NCI-H345 treated with DMSO at 0.1 percent for 48 hours (cell line): ENCODE data around the gene GOLGA8H.
"Not testable (repeated sequence)": the region's sequence is repeated elsewhere in the genome, so short reads cannot be mapped to it uniquely, and the experiment has no call there.

Source experiments
- DNase-seq: peaks from one replicate; lab custom pipeline; 2025; ENCODE audit not compliant: unreplicated experiment; lab: John Stamatoyannopoulos, UW

Gene GOLGA8H

GRCh38 chr15:30603796-30604195, at the start of gene GOLGA8H:
Gene GOLGA8H, plus strand, starts transcription at chr15:30604028. Its CDS starts 98 bp downstream, at chr15:30604126.
- DNase-seq: not testable (repeated sequence)

- DNase-seq: not testable (repeated sequence)
Measured at GRCh38 chr15:30566949-30567348, 36.9 kb upstream of the GOLGA8H start.

GRCh38 chr15:30573012-30573491, 30.8 kb upstream of the GOLGA8H start:
- not testable (repeated sequence) for DNase-seq

- DNase-seq: not testable (repeated sequence)
Measured at GRCh38 chr15:30579394-30579970, 24.3 kb upstream of the GOLGA8H start.

- DNase-seq: not testable (repeated sequence)
Measured at GRCh38 chr15:30580716-30581115, 23.1 kb upstream of the GOLGA8H start.

- DNase-seq: not testable (repeated sequence)
Measured at GRCh38 chr15:30598953-30599352, 4.9 kb upstream of the GOLGA8H start.

- DNase-seq: not testable (repeated sequence)
Measured at GRCh38 chr15:30612271-30612670, 8.4 kb downstream of the GOLGA8H start.

- not testable (repeated sequence) for DNase-seq
Measured at GRCh38 chr15:30621342-30621741, 17.5 kb downstream of the GOLGA8H start.

- not testable (repeated sequence) for DNase-seq
Measured at GRCh38 chr15:30625436-30626193, 21.8 kb downstream of the GOLGA8H start, which contains the start of gene ARHGAP11B. Gene ARHGAP11B, plus strand, starts transcription at chr15:30626128.

- not testable (repeated sequence) for DNase-seq
Measured at GRCh38 chr15:30626194-30626565, 22.4 kb downstream of the GOLGA8H start.

GRCh38 chr15:30626632-30627031, 22.8 kb downstream of the GOLGA8H start:
- not testable (repeated sequence) for DNase-seq

GRCh38 chr15:30650012-30650929, 46.4 kb downstream of the GOLGA8H start:
- no peak for DNase-seq

- DNase-seq: not testable (repeated sequence)
Measured at GRCh38 chr15:30661154-30661553, 57.3 kb downstream of the GOLGA8H start.
